AG08396 (cell line): ENCODE measurements around the gene RBPJ.
"Not testable (repeated sequence)": the region's sequence is repeated elsewhere in the genome, so short reads cannot be mapped to it uniquely, and the experiment has no call there.

Experiments used
- DNase-seq: peaks from one replicate; pipeline ENCODE4 v3.0.0; 2012; ENCODE audit warnings: low spot score, mixed read lengths

RBPJ gene

DNA sequence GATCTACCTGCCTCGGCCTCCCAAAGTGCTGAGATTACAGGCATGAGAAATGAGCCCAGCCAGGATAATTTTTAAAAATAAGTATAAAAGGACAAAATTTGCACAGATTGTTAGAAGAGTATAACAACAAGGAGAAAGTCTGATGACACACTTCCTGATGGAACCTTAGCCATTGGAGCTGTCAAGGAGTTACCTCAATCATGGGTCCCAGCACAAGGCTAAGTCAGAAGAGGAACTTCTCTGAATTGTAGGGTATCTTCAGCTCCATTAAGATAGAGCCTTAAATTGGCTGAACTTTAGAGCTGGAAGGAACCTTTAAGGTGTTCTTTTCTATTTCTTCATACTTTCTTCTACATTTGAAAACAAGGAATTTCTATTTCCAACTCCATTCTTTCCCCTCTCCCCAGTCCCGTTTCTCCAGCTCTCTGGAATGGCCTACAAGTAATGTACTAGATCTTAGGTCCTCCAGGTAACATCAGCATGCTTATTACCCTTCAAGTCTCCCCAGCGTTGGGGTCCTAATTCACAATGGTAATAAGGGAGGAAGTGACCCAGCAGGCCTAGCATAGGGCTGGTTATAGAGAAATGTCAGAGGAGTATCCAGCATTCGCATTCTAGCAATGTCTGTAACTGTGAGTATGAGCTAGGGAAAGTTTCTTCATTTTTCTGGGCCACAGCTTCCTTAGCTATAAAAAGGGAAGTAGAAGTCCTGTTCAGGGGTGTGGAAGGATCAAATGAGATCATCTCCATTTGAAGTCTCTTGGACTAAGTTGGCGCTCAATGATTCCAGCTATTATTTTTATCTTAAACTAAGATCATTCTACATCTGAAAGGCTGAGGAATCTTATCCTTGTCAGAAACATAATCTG, 18.5 kb upstream of the RBPJ start:
- DNase-seq: no peak

DNA sequence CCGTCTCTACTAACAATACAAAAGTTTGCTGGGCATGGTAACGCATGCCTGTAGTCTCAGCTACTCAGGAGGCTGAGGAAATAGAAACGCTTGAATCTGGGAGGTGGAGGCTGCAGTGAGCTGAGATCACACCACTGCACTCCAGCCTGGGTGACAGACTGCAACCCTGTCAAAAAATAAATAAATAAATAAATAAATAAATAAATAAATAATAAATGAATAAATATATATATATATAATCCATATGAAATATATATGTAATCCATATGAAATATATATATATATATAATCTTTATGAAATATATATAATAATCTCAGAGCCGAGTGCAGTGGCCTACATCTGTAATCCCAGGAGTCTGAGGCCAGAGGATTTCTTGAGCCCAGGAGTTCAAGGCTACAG, 17.8 kb upstream of the RBPJ start:
- DNase-seq: no peak

DNA sequence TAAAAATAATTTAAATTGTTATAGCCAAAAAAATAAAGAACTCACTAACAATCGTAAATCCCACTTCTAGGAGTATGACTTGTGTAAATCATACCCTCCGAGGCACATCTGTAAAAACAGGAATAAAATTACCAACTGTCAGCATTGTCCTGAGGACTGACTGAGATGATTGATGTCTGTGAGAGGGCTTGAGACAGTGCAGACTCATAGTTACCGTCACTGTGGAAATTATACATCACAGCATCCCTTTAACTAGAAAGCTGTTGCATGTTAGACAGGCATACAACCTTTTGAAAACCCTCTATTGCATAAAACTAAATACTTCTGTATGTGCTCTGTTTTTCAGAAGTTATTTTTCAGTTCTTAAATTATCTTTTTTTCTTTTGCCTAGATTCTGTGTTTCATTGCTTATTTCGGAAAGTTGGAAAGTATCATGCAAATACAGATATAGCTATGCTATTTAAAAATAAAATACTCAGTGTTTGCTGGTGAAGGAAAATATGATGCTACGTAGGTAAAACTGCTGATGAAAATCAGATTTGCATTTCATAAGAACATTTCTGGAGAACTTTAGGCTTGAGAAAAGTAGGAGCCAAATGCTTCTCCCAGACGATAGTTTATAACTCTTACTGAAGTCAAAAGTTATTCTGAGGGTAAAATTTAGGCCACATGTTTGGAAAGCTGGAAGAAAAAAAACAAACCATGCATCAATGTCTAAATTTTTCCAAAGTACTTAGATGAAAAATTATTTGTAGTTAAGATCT, 13.6 kb upstream of the RBPJ start:
- DNase-seq: no peak

DNA sequence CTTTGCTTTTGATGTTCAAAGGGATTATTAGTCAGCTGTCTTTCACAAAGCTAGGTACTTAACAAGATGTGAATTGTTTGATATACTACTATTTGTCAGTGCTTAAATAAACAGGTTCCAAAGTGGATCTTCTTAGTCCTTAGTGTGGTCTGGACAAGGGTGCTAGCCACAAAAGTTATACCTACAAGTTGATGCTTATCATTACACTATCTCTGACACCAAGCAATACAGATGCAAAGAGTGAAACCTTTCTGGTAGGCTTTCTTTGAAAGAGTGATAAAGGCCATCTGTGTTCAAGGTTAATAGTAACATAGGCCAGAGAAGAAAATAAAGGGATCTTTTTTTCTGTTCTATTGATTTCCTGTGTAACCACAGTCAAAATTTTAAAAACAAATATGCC, 12.2 kb upstream of the RBPJ start:
- DNase-seq: no peak

DNA sequence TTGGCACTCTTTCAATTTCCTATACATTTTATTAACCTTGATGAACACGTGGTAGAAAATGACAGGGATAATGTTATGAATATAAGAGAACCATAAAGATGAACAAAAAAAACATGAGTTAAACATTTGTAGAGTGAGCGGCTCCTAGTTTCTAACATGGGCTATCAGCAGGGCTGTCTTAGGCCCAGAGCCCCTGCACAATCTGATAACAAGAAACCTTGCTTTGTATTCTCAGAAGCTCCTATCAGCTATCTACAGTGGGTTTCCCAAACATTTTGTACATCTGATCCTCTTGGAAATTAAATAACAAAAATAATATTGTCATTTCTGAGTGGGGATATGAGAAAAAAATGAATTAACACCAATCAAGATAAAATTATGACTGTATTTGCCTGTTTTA, 10.6 kb upstream of the RBPJ start:
- no peak for DNase-seq

DNA sequence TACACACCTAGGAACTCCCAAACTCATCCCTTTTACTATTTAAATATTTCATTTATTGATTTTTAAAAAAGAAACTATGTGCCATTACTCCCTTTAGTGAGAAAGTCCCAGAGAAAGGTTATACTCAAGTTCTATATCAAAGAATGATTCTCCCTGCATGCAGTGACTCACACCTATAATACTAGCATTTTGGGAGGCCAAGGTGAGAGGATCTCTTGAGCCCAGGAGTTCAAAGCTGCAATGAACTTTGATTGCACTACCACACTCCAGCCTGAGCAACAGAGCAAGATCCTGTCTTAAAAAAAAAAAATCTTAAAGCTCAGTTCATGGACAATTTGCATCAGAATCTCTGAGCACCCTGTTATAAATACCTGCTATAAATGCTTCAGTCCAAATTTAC, 9.2 kb upstream of the RBPJ start:
- DNase-seq: no peak

DNA sequence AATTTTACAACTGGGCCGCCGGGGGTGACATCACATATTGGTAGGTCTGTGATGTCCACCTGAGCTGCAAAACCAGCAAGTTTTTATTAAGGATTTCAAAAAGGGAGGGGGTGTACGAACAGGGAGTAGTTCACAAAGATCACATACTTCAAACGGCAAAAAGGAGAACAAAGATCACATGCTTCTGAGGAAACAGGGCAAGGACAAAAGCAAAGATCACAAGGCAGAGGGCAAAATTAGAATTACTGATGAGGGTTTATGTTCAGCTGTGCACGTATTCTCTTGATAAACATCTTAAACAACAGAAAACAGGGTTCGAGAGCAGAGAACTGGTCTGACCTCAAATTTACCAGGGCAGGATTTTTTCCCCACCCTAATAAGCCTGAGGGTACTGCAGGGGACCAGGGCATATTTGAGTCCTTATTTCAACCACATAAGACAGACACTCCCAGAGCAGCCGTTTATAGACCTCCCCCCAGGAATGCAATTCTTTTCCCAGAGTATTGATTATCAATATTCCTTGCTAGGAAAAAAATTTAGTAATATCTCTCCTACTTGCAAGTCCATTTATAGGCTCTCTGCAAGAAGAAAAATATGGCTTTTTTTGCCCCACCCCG, 5.4 kb upstream of the RBPJ start:
- not testable (repeated sequence) for DNase-seq

DNA sequence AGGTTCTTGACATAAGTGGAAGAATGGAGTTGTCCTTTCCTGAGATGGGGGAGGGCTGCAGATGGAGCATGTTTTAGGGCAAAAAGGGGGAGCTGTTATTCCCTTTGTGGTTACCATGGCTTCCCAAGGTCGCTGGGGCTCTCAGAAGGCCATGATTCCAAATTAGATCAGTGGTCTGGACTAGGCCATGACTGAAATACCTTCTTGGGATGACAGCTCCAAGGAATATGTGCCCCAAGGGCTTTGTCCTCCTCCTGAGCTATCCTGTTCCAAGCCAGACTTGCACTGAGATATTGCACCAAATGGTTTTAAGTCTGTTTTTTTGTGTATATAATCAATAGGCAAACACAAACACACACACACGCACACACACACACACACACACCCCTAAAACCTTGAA, 3.0 kb upstream of the RBPJ start:
- DNase-seq: no peak

DNA sequence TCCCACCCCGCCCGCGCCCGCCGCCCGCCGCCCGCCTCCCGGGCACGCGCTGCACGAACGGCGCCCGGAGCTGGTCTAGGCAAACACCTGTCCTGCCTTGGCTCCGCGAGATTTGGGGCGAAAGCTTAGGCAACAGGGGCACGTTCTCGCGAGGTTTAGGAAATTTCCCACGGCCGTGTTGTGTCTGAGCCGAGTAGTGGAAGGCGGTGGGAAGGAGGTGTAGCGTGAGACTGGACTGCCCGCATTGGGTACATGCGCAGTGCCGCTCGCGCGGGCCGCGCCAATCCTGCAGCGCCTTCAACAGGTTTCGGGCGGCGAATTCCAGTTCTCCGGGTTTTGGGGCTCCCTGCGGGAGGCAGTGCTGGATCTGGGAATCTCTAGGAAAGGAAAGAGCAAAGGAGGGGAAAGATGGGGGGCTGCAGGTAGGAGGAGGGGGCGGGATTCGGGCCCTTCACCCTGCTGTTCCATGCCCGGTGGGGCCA, 1.3 kb upstream of the RBPJ start:
- peak; percentile 97 for DNase-seq

DNA sequence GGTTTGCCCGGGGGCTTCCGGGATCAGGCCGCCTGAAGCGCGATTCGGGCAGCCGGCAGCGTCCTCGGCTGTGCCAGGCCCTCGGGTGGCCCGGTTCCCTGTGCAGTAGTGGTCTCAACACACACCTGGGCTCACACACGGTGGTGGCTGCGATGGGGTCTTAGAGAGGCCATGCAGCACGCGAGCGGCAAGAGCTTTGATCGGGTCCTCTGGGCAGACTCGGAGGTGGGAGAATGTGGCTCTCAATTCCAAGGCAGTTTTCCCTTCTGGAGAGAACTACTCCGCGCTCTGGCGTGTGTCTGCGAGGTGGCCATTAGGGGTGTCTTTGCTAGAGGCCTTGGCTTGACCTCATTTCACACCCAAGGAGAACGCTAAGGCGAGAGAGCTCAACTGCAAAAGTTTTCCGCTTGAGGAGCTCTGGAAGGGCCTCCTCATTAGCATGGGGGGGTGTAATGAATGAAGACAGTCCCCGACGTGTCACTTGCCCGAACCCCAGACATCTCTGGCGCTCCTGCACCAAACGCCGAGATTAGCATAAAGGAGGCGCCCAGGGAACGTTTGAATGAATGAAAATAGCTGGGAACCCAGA, 771 bp upstream of the RBPJ start:
- no peak for DNase-seq

DNA sequence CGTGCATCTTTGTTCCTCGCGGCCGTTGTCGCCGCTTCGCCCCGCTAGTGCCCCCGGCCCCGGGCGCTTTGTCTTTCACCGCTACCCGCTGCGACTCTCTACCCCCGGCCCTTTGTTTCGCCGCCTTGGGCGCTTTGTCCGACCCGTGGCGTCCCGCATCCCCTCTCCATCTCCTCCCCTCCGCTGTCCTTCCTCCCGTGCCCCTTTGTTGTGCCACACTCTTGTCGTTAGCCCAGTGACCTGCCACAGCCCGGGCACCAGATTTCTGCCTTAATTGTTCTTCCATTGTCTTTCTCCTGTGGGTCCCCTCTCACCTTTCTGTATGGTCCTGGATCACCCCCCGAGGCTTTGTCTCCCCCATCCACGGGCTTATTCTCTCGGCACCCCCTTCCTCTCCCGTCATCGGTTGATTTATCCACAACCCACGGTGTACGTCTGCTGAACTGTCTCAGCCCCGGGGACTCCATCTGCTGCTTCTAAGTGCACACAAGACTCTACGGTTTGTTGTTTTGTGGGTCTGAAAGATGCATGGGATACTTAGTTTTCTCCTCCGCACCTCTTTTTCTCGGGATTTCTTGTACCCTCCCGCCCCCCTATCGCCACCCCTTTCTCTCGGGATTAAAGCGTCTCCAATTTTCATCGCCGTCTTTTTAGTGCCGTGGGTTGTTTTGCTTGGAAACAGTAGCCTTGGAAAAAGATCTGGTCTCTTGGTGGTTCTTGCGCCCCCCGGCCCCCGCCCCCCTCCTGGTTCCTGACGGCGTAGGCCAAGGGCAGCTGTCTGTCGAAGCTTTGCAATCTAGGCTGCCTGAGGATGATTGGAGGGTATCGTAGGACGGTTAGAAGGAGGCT, 783 bp downstream of the RBPJ start:
- no peak for DNase-seq

DNA sequence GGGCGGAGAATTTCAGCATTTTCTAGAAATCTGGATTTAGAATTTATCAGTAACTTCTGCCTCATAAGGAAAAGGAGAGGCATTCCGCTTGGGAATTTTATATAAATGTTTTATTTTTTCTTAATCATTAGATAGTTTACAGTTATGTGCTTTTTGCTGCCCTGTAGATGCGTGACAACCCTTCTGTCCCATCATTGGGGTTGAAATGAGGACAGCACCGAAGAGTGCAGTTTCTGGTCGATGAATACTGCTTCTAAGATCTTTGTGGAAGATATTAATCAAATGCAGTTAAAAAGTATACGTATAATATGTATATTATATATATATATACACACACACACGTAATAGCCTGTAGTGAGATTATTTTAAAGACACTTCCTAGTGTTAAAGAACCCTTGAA, 1.5 kb downstream of the RBPJ start:
- DNase-seq: no peak

DNA sequence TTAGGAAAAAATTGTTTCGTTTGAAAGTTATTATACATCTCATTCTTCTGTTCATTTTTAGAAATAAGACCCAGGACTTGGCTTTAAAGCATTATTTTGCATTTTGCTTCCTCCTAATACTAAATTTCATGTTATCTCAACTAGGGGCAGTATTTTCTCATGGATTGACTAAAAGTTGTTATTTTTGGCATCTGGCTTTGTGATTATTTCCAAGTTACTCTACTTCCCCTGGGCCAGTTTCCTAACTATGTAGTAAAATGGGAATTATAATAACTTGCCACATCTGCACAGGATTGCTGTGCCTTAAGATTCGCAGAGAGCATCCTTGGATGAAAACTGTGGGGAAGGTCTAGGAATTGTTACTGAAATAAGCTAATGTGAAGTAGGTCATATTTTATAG, 3.0 kb downstream of the RBPJ start:
- DNase-seq: no peak

DNA sequence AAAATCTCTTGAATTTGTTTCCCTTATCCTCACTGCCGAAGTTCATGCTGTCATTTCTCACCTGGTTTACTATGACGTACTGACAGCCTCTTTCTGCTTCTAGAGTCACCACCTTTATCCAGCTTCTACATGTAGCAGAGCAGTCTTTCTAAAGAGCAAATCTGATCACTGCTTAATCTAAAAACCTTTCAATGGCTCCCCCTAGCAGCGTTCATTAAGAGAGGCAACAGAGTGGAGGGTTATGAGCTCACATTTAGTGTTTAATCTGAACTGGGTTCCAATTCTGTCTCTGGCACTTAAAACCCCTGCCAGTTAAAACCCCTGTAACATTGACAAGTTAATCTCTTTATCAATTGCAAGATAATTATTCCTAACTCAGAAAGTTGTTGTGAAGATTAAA, 4.4 kb downstream of the RBPJ start:
- DNase-seq: no peak

DNA sequence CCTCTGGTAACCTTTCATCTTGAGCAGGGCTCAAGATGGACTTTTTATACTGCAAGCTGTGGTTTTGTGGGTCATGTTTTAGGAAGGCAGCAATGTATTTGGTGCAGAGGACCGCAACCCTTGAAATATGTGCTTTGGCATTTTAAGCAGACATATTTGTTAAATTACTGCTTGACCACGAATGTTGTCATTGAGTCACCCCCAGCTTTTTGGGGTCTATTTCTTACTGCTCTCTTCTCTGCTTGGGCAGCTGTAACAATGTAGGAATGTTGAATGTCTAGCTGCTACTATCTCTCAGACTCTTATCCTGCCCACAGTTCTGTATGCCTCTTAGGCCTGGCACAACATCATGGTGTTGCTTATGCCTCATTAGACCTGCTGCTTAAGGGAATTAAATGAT, 6.0 kb downstream of the RBPJ start:
- DNase-seq: peak; percentile 74

DNA sequence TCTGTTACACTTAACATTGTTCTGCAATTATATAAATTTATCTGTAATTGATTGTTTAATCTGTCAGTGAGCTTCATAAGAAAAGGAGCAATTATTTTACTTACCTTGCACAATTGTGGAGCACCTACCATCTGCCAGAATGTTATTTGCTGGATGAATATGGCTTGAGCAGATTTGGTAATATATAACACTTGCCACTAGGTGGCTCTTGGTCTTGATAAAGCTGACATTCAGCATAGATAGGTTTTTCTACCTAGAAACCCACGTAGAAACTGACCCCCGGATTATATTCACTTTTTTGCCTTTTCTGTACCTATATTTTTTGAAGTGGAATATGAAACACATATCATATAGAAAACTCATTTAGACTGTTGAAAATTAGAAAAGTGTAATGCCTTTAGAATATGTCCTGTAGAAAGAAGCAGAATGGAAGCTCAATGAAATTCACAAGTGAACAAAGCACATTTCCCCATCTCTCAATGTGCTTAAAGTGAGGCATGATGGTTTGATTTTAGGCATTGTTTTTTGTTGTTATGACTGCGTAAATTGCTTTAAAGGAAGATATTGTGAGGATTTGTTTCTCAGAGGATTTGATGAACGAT, 9.5 kb downstream of the RBPJ start:
- no peak for DNase-seq

DNA sequence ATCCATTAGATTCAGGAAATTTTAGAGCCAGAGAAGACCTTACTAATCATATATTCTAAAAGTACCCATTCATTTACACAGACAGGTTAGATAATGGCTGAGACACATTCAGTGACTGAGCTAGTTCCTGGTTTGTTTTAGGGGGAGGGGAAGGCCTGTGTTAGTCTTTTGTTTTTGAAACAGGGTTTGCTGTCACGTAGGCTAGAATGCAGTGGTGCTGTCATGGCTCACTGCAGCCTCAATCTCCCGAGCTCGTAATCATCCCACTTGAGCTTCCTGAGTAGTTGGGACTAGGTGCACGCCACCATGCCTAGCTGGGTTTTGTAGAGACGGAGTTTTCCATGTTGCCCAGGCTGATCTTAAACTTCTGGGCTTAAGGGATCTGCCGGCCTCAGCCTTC, 10.1 kb downstream of the RBPJ start:
- no peak for DNase-seq

DNA sequence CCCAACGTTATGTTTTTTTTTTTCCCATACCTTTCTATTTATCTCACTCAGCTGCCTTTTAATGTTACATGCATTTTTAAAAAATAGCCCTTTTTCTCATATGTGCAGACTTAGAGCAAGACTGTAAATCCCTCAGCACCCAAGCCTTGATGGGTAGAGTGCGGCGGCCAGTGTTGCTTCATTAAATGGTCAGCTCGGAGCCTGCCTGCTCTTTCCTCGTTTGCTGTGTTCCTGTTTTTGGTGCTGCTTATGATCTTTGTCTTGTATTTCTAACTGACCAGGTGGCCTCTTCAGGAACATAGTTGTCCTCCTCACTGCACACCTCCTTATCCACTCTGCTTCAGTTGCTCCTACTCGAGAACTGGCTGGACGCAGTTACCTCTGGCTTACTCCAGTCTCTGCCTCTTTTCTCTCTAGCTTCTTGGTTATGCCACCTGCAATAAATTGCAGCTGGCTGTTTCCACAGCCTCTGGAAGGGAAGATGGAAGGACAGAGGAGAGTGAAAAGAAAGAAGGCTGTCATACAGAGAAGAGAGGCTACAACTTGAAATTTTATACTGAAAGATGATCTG, 10.7 kb downstream of the RBPJ start:
- no peak for DNase-seq

DNA sequence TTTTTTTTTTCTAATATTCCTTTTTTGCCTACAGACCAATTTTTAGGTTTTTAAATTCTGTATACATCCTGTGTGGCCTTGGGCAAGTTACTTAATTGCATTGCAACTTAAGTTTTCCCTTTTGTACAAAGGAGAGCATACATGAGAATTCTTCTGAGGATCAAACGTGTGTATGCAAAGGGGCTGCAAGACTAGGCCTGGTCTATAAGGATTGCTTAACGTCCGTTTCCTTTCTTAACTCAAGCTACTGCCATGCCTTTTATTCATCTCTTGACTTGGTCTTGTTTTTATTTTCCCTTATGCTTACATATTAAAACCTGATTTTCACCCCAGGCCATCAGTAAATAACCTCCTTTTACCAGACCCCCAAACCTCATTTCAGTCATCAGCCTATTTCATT, 13.6 kb downstream of the RBPJ start:
- no peak for DNase-seq

DNA sequence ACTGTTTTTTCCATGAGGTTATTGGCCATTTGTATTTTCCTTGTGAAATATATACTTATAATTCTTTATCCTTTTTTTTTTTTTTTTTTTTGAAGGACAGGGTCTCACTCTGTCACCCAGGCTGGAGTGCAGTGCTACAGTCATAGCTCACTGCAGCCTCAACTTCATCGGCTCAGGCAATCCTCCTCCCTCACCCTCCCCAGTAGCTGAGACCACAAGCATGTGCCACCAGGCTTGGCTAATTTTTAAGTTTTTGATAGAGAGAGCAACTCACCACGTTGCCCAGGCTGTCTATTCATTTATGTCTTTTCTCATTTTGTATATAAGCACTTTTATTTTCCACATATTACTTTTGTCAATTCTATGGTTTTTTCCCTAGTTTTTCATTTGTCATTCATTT, 16.8 kb downstream of the RBPJ start:
- no peak for DNase-seq
